Calu3 (cell line): Measurements from ENCODE around the gene C19orf85. TPM values are rescaled to one million over a fixed set of nuclear protein-coding genes. Genes with fewer than 3 reads are reported as not detected.

ENCODE experiments used
- BruUV-seq: library from RNA; stranded (reverse); fragments of 400-500 nt; replicated peaks from 2 replicates; lab custom pipeline; 2021; lab: Mats Ljungman, UMichigan
- CTCF ChIA-PET: fragments of 300-600 bp; sonication (Branson Sonifier 250); formaldehyde crosslinking; loops from one replicate; lab custom pipeline; 2022; ENCODE audit warnings: antibody characterized with exemption; lab: Charles Lee
- DNase-seq: peaks from one replicate; pipeline ENCODE4 v3.0.0; 2022
- H3K27ac Mint-ChIP-seq: one replicate; pipeline ENCODE4 v1.8.0; 2022; ENCODE audit warnings: mixed read lengths; ENCODE audit not compliant: unreplicated experiment
- H3K27me3 Mint-ChIP-seq: one replicate; pipeline ENCODE4 v1.8.0; 2022; ENCODE audit warnings: mixed read lengths; ENCODE audit not compliant: unreplicated experiment
- H3K36me3 Mint-ChIP-seq: one replicate; pipeline ENCODE4 v1.8.0; 2022; ENCODE audit warnings: mild to moderate bottlenecking, moderate library complexity, mixed read lengths; ENCODE audit not compliant: insufficient read depth, unreplicated experiment
- H3K4me1 Mint-ChIP-seq: one replicate; pipeline ENCODE4 v1.8.0; 2022; ENCODE audit warnings: mild to moderate bottlenecking, low read depth, mixed read lengths; ENCODE audit not compliant: unreplicated experiment
- H3K4me3 Mint-ChIP-seq: one replicate; pipeline ENCODE4 v1.8.0; 2022; ENCODE audit warnings: mild to moderate bottlenecking, low read depth, moderate library complexity, mixed read lengths; ENCODE audit not compliant: unreplicated experiment
- H3K9me3 Mint-ChIP-seq: one replicate; pipeline ENCODE4 v1.8.0; 2022; ENCODE audit warnings: low read depth, mixed read lengths; ENCODE audit not compliant: unreplicated experiment
- intact Hi-C: fragments of 100-400 bp; cut with micrococcal nuclease; formaldehyde crosslinking; loops from one replicate; pipeline ENCODE4 v1.10.0; 2022; ENCODE audit not compliant: unreplicated experiment
- total RNA-seq: library from RNA; stranded (reverse); gene quantifications from 2 replicates; pipeline ENCODE4 v1.2.3, GENCODE V29; 2022
- TF ChIP-seq, protein P1 (sequence below): fragments of 200-600 bp; IDR thresholded peaks from one replicate; pipeline ENCODE4 v1.8.0; 2022; ENCODE audit warnings: antibody characterized with exemption; ENCODE audit not compliant: unreplicated experiment

The C19orf85 gene
- total RNA-seq, 1 experiment from 2014 or later, result not detected

DNA sequence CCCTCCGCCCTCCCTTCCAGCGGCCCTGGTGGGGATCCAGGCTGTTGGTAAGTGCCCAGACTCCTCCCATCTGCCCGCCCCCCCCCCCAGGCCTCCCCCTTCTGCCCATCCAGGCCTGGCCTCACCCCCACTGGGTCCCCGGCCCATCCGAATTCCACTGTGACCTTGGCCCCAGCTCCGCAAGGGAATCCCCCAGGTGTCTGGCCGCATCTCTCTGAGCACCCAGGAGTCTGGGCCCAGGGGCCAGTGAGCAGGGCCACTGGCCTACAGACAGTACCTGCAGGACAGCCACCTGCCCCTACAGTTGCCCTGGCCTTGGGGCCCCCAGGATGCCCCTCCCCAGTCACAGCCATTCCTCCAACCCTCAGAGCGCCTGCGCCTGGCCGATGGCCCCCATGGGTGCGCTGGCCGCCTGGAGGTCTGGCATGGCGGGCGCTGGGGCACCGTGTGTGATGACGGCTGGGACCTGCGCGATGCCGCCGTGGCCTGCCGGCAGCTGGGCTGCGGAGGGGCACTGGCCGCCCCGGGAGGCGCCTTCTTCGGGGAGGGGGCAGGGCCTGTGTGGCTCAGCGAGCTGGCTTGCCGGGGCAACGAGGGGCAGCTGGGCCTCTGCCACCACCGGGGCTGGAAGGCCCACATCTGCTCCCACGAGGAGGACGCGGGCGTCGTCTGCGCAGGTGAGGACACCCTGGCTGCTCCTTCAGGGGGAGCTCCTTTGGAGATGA lies 24.6 kb upstream of the C19orf85 start:
- CTCF ChIA-PET, result interaction anchor here (0.7 kb wide), 1 partner anchor 825 kb away, joined by 3 read pairs; no protein-coding TSS in a partner anchor
- Mint-ChIP-seq H3K9me3 (no peaks in the 10 kb centered on the region), H3K27me3 (peaks cover 38% of the 10 kb centered on the region), H3K4me3 (no peak overlapping the region), H3K36me3 (peaks cover 44% of the 10 kb centered on the region), H3K4me1 (peaks cover 9% of the 10 kb centered on the region), H3K27ac (no peak overlapping the region)
- BruUV-seq, result no TSS peak
- intact Hi-C loops, result no loop called here
- TF ChIP-seq, protein P1, sequence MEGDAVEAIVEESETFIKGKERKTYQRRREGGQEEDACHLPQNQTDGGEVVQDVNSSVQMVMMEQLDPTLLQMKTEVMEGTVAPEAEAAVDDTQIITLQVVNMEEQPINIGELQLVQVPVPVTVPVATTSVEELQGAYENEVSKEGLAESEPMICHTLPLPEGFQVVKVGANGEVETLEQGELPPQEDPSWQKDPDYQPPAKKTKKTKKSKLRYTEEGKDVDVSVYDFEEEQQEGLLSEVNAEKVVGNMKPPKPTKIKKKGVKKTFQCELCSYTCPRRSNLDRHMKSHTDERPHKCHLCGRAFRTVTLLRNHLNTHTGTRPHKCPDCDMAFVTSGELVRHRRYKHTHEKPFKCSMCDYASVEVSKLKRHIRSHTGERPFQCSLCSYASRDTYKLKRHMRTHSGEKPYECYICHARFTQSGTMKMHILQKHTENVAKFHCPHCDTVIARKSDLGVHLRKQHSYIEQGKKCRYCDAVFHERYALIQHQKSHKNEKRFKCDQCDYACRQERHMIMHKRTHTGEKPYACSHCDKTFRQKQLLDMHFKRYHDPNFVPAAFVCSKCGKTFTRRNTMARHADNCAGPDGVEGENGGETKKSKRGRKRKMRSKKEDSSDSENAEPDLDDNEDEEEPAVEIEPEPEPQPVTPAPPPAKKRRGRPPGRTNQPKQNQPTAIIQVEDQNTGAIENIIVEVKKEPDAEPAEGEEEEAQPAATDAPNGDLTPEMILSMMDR, result no peak
- DNase-seq, result no peak

DNA sequence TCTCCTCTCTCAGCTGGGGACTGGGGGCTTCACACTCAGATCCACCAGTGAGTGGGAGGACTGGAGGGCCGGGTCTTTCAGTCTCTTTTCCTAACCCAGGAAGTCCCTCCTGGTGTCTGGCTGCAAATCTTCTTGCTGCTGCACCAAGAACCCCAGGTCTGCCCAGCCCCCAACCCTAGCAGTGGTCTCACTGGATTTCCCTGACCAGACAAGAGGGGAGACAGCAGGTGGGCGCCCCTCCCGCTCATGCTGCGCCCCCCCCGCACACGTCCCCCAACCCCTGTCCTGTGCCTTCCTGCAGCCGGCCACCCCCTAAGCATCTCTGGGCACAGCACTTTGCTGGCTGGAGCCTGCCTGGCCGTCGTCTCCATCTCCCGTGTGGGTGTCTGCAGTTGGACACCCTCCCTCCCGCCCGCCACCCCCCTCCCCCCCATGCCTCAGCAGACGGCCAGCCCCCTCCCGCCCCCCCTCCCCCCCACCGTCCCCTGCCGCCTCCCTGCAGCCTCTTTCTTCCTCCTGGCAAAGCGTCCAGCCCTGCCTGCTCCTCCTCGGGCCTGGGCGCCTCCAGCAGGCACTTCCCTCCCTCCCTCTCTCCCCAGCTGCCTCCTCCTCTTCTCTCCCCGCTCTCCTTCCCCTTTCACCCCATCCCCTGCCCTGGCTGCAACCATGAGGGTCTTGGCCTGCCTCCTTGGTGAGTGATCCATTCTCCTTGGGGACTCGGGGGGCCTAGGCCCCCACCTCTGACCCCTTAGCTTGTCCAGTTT lies 23.6 kb upstream of the C19orf85 start, which contains the start of gene SSC5D:
Gene SSC5D, plus strand, starts transcription at position 513 of the 764 bp plus-strand sequence. Its CDS starts 154 bp downstream, at position 667.
- no peak for DNase-seq
- H3K4me3 Mint-ChIP-seq, result no peak within 1 kb of the TSS
- H3K9me3 Mint-ChIP-seq, result no peaks in the 10 kb centered on the region
- no TSS peak for BruUV-seq
- CTCF ChIA-PET, result interaction anchor here (0.7 kb wide), 1 partner anchor 826 kb away, joined by 3 read pairs; no protein-coding TSS in a partner anchor
- peaks cover 9% of the 10 kb centered on the region for H3K4me1 Mint-ChIP-seq
- H3K27me3 Mint-ChIP-seq, result peaks cover 27% of the 10 kb centered on the region
- intact Hi-C loops, result no loop called here
- TF ChIP-seq, protein P1, result no peak
- peak within 1 kb of the TSS; percentile 15 for H3K27ac Mint-ChIP-seq
- H3K36me3 Mint-ChIP-seq, result peaks cover 52% of the 10 kb centered on the region

DNA sequence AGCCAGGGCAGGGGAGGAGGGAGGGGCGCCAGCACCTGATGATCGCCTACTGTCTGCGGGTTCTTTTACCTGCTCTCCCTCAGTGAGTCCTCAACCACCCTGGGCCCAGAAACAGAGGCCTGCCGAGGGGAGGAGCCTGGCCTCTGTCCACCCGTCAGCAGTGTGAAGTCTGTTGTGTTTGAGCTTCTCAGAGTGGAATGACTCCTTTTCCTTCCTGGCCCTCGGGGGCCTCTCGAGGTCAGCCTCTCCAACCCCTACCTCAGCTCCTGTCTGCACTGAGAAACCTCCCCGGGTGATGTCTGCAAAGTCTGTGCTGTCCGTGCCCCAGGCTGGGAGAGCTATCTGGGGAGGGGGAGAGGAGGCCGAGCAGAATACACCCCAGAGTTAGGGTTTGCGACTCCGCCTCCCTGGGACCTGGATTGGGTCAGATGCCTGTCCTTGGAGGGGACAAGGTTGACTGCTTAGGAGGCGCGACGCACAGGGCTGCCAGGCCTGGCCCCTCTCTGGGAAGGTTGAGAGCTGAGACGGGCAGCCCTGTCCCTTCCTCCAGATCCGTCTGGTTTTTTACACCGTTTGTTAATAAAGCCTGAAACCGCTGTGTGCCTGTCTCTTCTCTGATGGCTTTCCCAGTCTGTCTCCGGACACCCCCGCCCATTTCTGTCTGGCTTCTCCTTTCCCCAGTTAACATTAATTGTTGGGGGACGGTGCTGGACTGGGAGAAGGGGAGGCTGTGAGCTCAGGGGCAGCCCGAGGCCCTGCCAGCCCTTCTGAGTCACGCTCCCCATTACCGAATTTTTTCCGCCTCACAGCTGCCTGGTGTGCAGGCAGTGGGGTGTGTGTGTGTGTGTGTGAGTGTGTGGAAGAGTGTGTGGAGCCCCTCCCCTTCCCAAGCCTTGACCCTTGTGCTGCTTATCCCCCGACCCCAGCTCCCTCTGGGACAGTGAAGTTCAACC lies 22.7 kb upstream of the C19orf85 start:
- Mint-ChIP-seq H3K27ac (peak overlapping the region; percentile 15), H3K27me3 (peaks cover 19% of the 10 kb centered on the region), H3K9me3 (no peaks in the 10 kb centered on the region), H3K36me3 (peaks cover 58% of the 10 kb centered on the region), H3K4me3 (no peak overlapping the region), H3K4me1 (peaks cover 9% of the 10 kb centered on the region)
- TF ChIP-seq, protein P1, result no peak
- CTCF ChIA-PET, result no interaction called here
- no TSS peak for BruUV-seq
- intact Hi-C loops, result no loop called here
- DNase-seq, result no peak
